Measurements from ENCODE around the gene GPLD1.

GPLD1 gene

GRCh38 chr6:24378473-24379097, 110.8 kb downstream of the GPLD1 start:
- DNase-seq = no peak
